Stomach (tissue), 9 donors: ENCODE measurements around the gene OR51D1. TPM values are rescaled to one million over a fixed set of nuclear protein-coding genes. Genes with fewer than 3 reads are reported as not detected.

Source experiments
- DNase-seq, 2 donors: peaks; one replicate each; pipeline versions ENCODE4 v3.0.0 to v3.0.0-alpha.2; 2013 to 2019
- H3K27ac ChIP-seq, 5 donors: fragments of 200-600 bp in 4 of 5; sonication (generic) in 4 of 5; one replicate each; pipeline ENCODE4 v1.5.1; 2013 to 2019; ENCODE audit warnings: mild to moderate bottlenecking in 1 of 5, moderate library complexity in 1 of 5
- H3K27me3 ChIP-seq, 3 donors: fragments of 200-600 bp; sonication (generic); one replicate each; pipeline ENCODE4 v1.5.1; 2017 to 2019; ENCODE audit warnings: mixed run types in 1 of 3
- H3K36me3 ChIP-seq, 4 donors: fragments of 200-600 bp; sonication (generic); 1 replicate in 3 of 4; 2 replicates in 1 of 4; pipeline ENCODE4 v1.5.1; 2016 to 2019
- H3K4me1 ChIP-seq, 4 donors: fragments of 200-600 bp; sonication (generic); one replicate each; pipeline ENCODE4 v1.5.1; 2016 to 2019
- H3K4me3 ChIP-seq, 4 donors: fragments of 200-600 bp; sonication (generic) in 3 of 4; one replicate each; pipeline ENCODE4 v1.5.1; 2016 to 2019; ENCODE audit warnings: mild to moderate bottlenecking in 1 of 4
- H3K9me3 ChIP-seq, 4 donors: fragments of 200-600 bp; sonication (generic); one replicate each; pipeline ENCODE4 v1.5.1; 2016 to 2019
- EP300 ChIP-seq: sonication (generic); formaldehyde crosslinking; IDR thresholded peaks from one replicate; pipeline ENCODE4 v1.6.1; 2017; ENCODE audit warnings: antibody characterized with exemption
- POLR2A ChIP-seq, 4 donors: fragments of 450-650 bp; IDR thresholded peaks; one replicate each; pipeline ENCODE4 v1.6.1; 2016; ENCODE audit warnings: antibody characterized with exemption in 4 of 4, control low read depth in 2 of 4, mild to moderate bottlenecking in 1 of 4, moderate library complexity in 1 of 4
- POLR2AphosphoS5 ChIP-seq, 3 donors: sonication (generic); formaldehyde crosslinking; IDR thresholded peaks; one replicate each; pipeline ENCODE4 v1.6.1; 2016; ENCODE audit warnings: antibody characterized with exemption in 3 of 3
- WGBS, 5 donors: extraction: QIAGEN DNeasy Blood & Tissue Kit in 3 of 5; methylation state at CpG; one replicate each; pipeline versions ENCODE4 v1.1.5 to v1.1.7; 2013 to 2018; 5-methylcytosine and 5-hydroxymethylcytosine counted together
- intact Hi-C: fragments of 100-400 bp; cut with DNase I; formaldehyde crosslinking; loops from one replicate; pipeline ENCODE4 v1.15.1; 2023; ENCODE audit warnings: low total_unique reads
- polyA plus RNA-seq, 3 donors: library from polyadenylated mRNA; stranded (reverse); fragments of 200-250 nt; gene quantifications; one replicate each; pipeline ENCODE4 v1.2.3, GENCODE V29; 2013
- total RNA-seq, 5 donors: library from RNA; depleted of rRNA; stranded (reverse); fragments of >200 nt; gene quantifications; one replicate each; pipeline versions ENCODE4 v1.1.0 to v1.2.3, GENCODE V29; 2014 to 2016
- TF ChIP-seq, protein P1 (sequence below), 7 experiments: fragments of 450-650 bp in 4 of 7; fragments of 200-600 bp in 3 of 7; sonication (generic) in 3 of 7; IDR thresholded peaks; one replicate each; pipeline ENCODE4 v1.5.1; 2016 to 2019; ENCODE audit warnings: antibody characterized with exemption in 7 of 7, control low read depth in 2 of 7, mild to moderate bottlenecking in 1 of 7
- donor health status: healthy with polysubstance abuse.
- donor health status: Bipolar disorder and iron deficiency.
- donor health status: healthy.

OR51D1 gene
- total and polyA plus RNA-seq, 8 donors = not detected

DNA sequence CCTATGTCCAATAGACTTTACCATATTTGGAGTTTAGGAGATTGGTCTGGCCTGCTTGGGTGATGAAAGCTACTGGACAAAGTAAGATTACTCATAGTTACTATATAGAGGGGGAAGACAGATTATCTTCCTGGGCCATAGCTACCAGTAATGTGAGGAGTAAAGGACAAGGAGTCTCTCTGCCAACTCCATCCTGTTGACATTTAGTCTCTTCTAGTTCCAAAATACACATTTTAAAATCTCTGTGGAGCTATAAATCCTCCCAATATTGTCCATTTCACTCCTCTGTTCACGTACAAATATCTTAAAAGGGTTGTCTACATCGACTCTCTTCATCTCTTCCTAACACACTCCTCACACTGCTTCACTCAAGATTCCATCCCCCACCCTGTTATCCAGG is 1.1 kb upstream of the OR51D1 start:
- 66 to 86% (median 79%) methylated on average over 2 of the region's 2 CpGs for WGBS, 5 donors
- H3K4me1 ChIP-seq = peaks cover 0 to 9% (median 7%) of the 10 kb centered on the region in 4 donors
- intact Hi-C loops = loop anchor here (5.0 to 10.0 kb wide), 2 partner anchors 189 to 371 kb away; partner anchors contain the start of gene OR51F2

GRCh38 chr11:4637662-4638047 is 378 bp downstream of the OR51D1 start:
- H3K27ac ChIP-seq = no peak overlapping the region
- TF ChIP-seq, protein P1, sequence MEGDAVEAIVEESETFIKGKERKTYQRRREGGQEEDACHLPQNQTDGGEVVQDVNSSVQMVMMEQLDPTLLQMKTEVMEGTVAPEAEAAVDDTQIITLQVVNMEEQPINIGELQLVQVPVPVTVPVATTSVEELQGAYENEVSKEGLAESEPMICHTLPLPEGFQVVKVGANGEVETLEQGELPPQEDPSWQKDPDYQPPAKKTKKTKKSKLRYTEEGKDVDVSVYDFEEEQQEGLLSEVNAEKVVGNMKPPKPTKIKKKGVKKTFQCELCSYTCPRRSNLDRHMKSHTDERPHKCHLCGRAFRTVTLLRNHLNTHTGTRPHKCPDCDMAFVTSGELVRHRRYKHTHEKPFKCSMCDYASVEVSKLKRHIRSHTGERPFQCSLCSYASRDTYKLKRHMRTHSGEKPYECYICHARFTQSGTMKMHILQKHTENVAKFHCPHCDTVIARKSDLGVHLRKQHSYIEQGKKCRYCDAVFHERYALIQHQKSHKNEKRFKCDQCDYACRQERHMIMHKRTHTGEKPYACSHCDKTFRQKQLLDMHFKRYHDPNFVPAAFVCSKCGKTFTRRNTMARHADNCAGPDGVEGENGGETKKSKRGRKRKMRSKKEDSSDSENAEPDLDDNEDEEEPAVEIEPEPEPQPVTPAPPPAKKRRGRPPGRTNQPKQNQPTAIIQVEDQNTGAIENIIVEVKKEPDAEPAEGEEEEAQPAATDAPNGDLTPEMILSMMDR (IDR thresholded peaks at IDR 0.05) = no peak
- peaks cover 0 to 9% (median 7%) of the 10 kb centered on the region in 4 donors for H3K4me1 ChIP-seq
- WGBS, 5 donors = 77 to 90% (median 81%) methylated on average over 3 of the region's 3 CpGs
- H3K27me3 ChIP-seq = peaks cover 0 to 6% (median 0%) of the 10 kb centered on the region in 3 donors
- H3K36me3 ChIP-seq = no peaks in the 10 kb centered on the region
- no peaks in the 10 kb centered on the region for H3K9me3 ChIP-seq
- no peak overlapping the region for H3K4me3 ChIP-seq
- no peak for DNase-seq
- intact Hi-C loops = loop anchor here (5.0 to 10.0 kb wide), 2 partner anchors 187 to 370 kb away; partner anchors contain the start of gene OR51F2

More for the DNA sequence above, 1.1 kb upstream of the OR51D1 start:
- TF ChIP-seq POLR2AphosphoS5 (IDR thresholded peaks at IDR 0.05) = no peak
- TF ChIP-seq POLR2A (IDR thresholded peaks at IDR 0.05) = no peak
- no peak overlapping the region for H3K4me3 ChIP-seq
- DNase-seq = no peak
- no peaks in the 10 kb centered on the region for H3K36me3 ChIP-seq
- peaks cover 0 to 6% (median 0%) of the 10 kb centered on the region in 3 donors for H3K27me3 ChIP-seq
- H3K27ac ChIP-seq = no peak overlapping the region
- no peaks in the 10 kb centered on the region for H3K9me3 ChIP-seq

- TF ChIP-seq EP300 (no peak), POLR2AphosphoS5 (IDR thresholded peaks at IDR 0.05) (no peak), POLR2A (IDR thresholded peaks at IDR 0.05) (no peak)
- TF ChIP-seq, protein P1 (IDR thresholded peaks at IDR 0.05) = no peak
- Histone ChIP-seq H3K4me3 (no peak overlapping the region), H3K27ac (no peak overlapping the region), H3K9me3 (no peaks in the 10 kb centered on the region), H3K4me1 (peaks cover 0 to 17% (median 7%) of the 10 kb centered on the region in 4 donors), H3K27me3 (peaks cover 0 to 15% (median 0%) of the 10 kb centered on the region in 3 donors), H3K36me3 (no peaks in the 10 kb centered on the region)
- DNase-seq = no peak
- intact Hi-C loops = loop anchor here (5.0 to 10.0 kb wide), 2 partner anchors 185 to 367 kb away; partner anchors contain the start of gene OR51F2
- WGBS, 5 donors = 87 to 95% (median 91%) methylated on average over 6 of the region's 6 CpGs
These were observed 2.7 kb downstream of the OR51D1 start for GRCh38 chr11:4639931-4640330.

DNA sequence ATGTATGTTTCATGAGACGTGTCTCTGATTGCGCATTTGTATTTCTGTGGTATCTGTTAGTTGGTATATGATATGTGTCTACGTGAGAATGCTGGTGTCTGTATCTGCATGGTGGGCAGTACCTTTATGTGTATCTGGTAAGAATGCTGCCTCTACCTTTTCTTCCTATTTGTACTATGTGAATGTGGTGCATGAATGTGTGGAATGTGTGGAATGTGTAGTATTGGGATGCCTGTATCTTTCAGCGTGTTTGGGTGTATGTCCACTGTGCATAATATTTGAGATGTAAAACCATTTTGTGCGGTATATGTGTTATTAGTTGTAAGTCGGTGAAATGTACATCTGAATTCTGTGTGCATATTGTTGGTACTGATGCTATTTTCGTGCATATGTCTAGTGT is 4.2 kb downstream of the OR51D1 start:
- intact Hi-C loops = no loop called here
- H3K4me1 ChIP-seq = peaks cover 0 to 27% (median 7%) of the 10 kb centered on the region in 4 donors
- no peaks in the 10 kb centered on the region for H3K9me3 ChIP-seq
- H3K4me3 ChIP-seq = no peak overlapping the region
- WGBS, 5 donors = 85 to 94% (median 89%) methylated on average over 7 of the region's 7 CpGs
- H3K36me3 ChIP-seq = no peaks in the 10 kb centered on the region
- DNase-seq = no peak
- H3K27ac ChIP-seq = no peak overlapping the region
- no peak for TF ChIP-seq POLR2AphosphoS5 (IDR thresholded peaks at IDR 0.05)
- TF ChIP-seq, protein P1 (IDR thresholded peaks at IDR 0.05) = no peak
- no peak for TF ChIP-seq POLR2A (IDR thresholded peaks at IDR 0.05)
- TF ChIP-seq EP300 = no peak
- H3K27me3 ChIP-seq = peaks cover 0 to 15% (median 0%) of the 10 kb centered on the region in 3 donors

- no peaks in the 10 kb centered on the region for H3K36me3 ChIP-seq
- H3K4me3 ChIP-seq = no peak overlapping the region
- no peak for DNase-seq
- TF ChIP-seq POLR2AphosphoS5 (IDR thresholded peaks at IDR 0.05) (no peak), POLR2A (IDR thresholded peaks at IDR 0.05) (no peak), EP300 (no peak)
- TF ChIP-seq, protein P1 (IDR thresholded peaks at IDR 0.05) = no peak
- H3K9me3 ChIP-seq = no peaks in the 10 kb centered on the region
- H3K4me1 ChIP-seq = peaks cover 0 to 27% (median 3%) of the 10 kb centered on the region in 4 donors
- no peak overlapping the region for H3K27ac ChIP-seq
- H3K27me3 ChIP-seq = peaks cover 0 to 14% (median 0%) of the 10 kb centered on the region in 3 donors
- intact Hi-C loops = no loop called here
- WGBS, 5 donors = 76 to 87% (median 85%) methylated on average over 7 of the region's 7 CpGs
These were observed 4.8 kb downstream of the OR51D1 start for GRCh38 chr11:4642043-4642442.
